Measurements from ENCODE around the gene TNNT3. TPM values are rescaled to one million over a fixed set of nuclear protein-coding genes. Genes with fewer than 3 reads are reported as not detected.
A peak's percentile ranks its signal among the peaks of the same experiment; 100 is the strongest.

TNNT3 gene
- total and polyA plus RNA-seq, 8 donors: 1.7 to 4.4 (median 2.5) TPM

- ATAC-seq: peak; percentile 13
- Histone ChIP-seq H3K27ac (no peak overlapping the region), H3K4me3 (no peak overlapping the region), H3K27me3 (peaks cover 0 to 13% of the 10 kb centered on the region in 2 donors), H3K36me3 (no peaks in the 10 kb centered on the region), H3K4me1 (no peaks in the 10 kb centered on the region), H3K9me3 (no peaks in the 10 kb centered on the region)
- DNase-seq: peak in 2 of 4 donors; percentile 24 to 55
- no peak for TF ChIP-seq CTCF (IDR thresholded peaks at IDR 0.05)
- intact Hi-C loops (cut with DNase I): no loop called here
Observed at GRCh38 chr11:1931341-1932104, 12.0 kb downstream of the TNNT3 start.

DNA sequence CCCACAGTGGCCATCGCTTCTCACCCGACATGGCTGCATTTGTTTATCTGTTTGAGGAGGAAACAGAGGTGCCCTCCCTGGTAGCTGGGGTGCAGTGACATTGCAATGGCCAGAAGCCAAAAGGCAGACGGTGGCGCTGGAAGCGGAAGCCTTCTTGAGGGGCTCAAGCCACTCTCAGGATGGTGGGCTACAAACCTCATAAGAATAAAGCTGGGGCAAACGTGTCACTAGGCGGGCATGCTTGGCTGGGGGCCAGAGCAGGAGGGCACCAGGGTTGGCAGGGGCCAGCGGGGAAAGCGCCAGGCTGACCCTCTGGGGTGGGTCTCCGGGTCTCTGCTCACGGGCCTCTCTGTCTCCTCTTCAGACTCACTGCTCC, 12.6 kb downstream of the TNNT3 start:
- no peak for TF ChIP-seq CTCF (IDR thresholded peaks at IDR 0.05)

GRCh38 chr11:1932681-1933080, 13.2 kb downstream of the TNNT3 start:
- no peak for DNase-seq
- Histone ChIP-seq H3K36me3 (no peaks in the 10 kb centered on the region), H3K27ac (no peak overlapping the region), H3K4me3 (no peak overlapping the region), H3K4me1 (no peaks in the 10 kb centered on the region), H3K27me3 (peaks cover 0 to 13% of the 10 kb centered on the region in 2 donors), H3K9me3 (no peaks in the 10 kb centered on the region)
- intact Hi-C loops (cut with DNase I): no loop called here
- no peak for TF ChIP-seq CTCF (IDR thresholded peaks at IDR 0.05)
- no peak for ATAC-seq

More for the DNA sequence above, 12.6 kb downstream of the TNNT3 start:
- no peak overlapping the region for H3K27ac ChIP-seq
- H3K4me3 ChIP-seq: no peak overlapping the region
- no peaks in the 10 kb centered on the region for H3K9me3 ChIP-seq
- DNase-seq (peak in 2 of 4 donors; percentile 26 to 40), ATAC-seq (no peak)
- H3K27me3 ChIP-seq: peaks cover 0 to 13% of the 10 kb centered on the region in 2 donors
- H3K36me3 ChIP-seq: no peaks in the 10 kb centered on the region
- no peaks in the 10 kb centered on the region for H3K4me1 ChIP-seq
- intact Hi-C loops (cut with DNase I): no loop called here

- Histone ChIP-seq H3K27me3 (peaks cover 0 to 20% of the 10 kb centered on the region in 2 donors), H3K4me3 (no peak overlapping the region), H3K27ac (no peak overlapping the region), H3K36me3 (no peaks in the 10 kb centered on the region), H3K9me3 (no peaks in the 10 kb centered on the region), H3K4me1 (no peaks in the 10 kb centered on the region)
- no peak for TF ChIP-seq CTCF (IDR thresholded peaks at IDR 0.05)
- DNase-seq (peak in 2 of 4 donors; percentile 27 to 63), ATAC-seq (no peak)
- intact Hi-C loops (cut with DNase I): no loop called here
Observed at GRCh38 chr11:1933416-1934334, 14.2 kb downstream of the TNNT3 start.

Measured in left lung (tissue), 10 donors.